Measurements from ENCODE around the gene GRAMD4. TPM values are rescaled to one million over a fixed set of nuclear protein-coding genes. Genes with fewer than 3 reads are reported as not detected.
A peak's percentile ranks its signal among the peaks of the same experiment; 100 is the strongest.

The GRAMD4 gene
- total RNA-seq: 71.4 TPM
- long read RNA-seq, full-length matches to known transcripts: 3 of 129 reads
- long read RNA-seq, partial matches to known transcripts: 45 of 129 reads
- long read RNA-seq, other reads (novel, unspliced or antisense): 81 of 129 reads

DNA sequence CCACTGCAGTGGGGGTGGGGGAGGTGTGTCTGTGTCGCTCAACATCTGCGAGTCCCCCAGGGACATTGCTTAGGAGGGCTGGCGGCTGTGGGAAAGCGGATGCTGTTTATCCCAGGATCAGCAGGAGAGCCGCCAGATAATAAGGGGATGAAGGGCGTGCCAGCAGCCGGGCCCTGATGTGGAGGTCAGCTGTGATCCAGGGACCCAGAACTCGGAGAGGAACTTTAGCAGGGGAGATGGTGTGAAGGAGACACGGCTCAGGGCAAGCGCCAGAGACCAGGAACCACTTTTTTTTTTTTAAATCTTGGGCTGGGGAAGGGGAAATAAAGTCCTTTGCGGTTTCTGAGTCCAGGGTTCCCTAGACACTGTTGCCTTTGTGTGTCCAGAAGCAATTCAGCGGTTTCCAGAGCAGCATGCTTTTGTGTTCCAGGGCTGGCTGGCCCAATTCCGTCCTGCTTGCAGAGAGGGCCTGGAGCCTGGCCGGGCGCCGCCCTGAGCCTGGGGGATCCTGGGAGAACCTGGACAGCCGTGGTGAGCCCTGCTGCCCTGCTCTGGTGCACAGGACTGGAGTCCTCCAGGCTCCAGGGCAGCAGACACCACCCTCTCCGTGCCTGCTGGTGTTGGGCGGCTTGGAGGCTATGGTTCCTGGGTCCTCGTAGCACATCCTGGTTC lies at the start of gene GRAMD4:
GRAMD4 (plus strand) TSS at position 557 of the 672 bp plus-strand sequence. CDS start 6,414 bp downstream, outside the sequence.
- ATAC-seq (peak; percentile 32), DNase-seq (no peak)
- no peak within 1 kb of the TSS for H3K4me3 ChIP-seq
- H3K9me3 ChIP-seq: no peaks in the 10 kb centered on the region
- H3K27me3 ChIP-seq: no peaks in the 10 kb centered on the region
- H3K27ac ChIP-seq: no peak within 1 kb of the TSS
- intact Hi-C loops (cut with DNase I): no loop called here
- no peaks in the 10 kb centered on the region for H3K36me3 ChIP-seq
- H3K4me1 ChIP-seq: peaks cover 14% of the 10 kb centered on the region
- TF ChIP-seq, protein P1, sequence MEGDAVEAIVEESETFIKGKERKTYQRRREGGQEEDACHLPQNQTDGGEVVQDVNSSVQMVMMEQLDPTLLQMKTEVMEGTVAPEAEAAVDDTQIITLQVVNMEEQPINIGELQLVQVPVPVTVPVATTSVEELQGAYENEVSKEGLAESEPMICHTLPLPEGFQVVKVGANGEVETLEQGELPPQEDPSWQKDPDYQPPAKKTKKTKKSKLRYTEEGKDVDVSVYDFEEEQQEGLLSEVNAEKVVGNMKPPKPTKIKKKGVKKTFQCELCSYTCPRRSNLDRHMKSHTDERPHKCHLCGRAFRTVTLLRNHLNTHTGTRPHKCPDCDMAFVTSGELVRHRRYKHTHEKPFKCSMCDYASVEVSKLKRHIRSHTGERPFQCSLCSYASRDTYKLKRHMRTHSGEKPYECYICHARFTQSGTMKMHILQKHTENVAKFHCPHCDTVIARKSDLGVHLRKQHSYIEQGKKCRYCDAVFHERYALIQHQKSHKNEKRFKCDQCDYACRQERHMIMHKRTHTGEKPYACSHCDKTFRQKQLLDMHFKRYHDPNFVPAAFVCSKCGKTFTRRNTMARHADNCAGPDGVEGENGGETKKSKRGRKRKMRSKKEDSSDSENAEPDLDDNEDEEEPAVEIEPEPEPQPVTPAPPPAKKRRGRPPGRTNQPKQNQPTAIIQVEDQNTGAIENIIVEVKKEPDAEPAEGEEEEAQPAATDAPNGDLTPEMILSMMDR (IDR thresholded peaks at IDR 0.05): no peak

DNA sequence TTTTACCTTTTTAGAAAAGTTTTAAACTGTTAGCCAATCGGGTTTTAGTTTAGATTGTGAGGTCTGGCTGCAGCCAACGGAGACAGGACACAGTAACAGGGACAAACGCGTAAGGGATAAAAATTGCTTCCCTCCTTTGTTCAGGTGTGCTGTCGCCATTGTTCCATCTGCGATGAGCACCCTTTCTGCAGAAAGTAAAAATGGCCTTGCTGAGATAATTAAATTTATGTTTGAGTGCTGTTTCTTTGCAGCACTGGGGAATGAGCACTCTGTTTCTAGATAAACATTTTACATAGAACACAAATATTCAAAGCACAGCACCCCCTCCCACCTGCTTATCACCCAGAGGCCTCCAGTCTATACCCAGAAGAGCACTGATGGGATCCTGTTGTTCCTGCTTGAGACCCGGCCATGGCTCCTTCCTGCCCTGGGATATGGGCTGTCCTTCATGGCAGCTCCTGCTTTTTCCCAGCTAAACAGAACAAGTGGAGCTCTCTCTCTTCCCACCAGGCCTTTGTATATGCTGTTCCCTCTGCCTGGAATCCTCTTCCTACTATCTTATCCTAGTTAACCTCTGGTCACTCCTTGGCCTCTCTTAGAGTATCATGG lies 48.4 kb upstream of the GRAMD4 start:
- peaks cover 11% of the 10 kb centered on the region for H3K9me3 ChIP-seq
- peaks cover 15% of the 10 kb centered on the region for H3K4me1 ChIP-seq
- intact Hi-C loops (cut with DNase I): no loop called here
- DNase-seq: no peak
- H3K27me3 ChIP-seq: no peaks in the 10 kb centered on the region
- TF ChIP-seq, protein P1 (IDR thresholded peaks at IDR 0.05): no peak
- ATAC-seq: no peak
- no peaks in the 10 kb centered on the region for H3K36me3 ChIP-seq
- no peak overlapping the region for H3K27ac ChIP-seq
- no peak overlapping the region for H3K4me3 ChIP-seq

DNA sequence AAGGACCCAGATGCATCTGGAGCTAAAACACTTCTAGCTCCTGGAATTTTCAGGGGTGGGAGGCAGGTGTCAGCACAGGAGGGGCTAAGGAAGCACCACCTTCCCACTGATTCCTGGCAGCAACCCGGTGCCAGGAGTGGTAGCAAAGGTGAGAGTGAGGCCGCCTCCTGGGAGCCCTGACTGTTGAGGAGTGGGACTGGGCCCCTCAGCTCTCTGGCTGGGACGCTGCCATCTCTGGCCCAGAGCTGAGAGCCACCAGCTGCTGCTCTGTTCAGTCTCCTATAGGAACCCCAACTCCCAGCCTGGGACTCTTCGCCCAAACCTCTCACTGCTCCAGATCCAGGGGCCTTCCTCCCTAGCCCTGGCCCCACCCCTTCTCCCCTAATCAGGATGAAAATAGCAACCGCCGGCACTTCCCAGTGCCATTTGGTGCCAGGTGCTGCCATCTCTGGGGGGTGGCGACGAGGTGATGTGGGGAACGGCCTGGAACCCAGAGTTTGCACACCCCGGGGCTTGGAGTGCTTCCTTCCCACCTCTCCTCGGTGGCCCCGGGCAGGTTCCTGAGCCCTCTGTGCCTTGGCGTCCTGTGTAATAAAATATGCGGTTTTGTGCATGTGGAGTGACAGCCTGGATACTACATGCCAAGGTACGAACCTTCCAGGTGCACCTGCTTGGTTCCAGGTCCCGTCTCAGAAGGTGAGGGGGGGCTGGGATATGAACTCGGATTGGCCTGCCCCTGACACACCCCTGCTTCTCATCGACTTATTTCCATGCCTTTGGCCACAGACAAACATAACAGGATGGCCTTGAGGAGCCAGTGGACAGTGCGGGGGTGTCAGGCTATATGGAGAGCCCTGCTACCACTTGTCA lies 47.0 kb upstream of the GRAMD4 start:
- ATAC-seq (no peak), DNase-seq (no peak)
- no peak overlapping the region for H3K4me3 ChIP-seq
- intact Hi-C loops (cut with DNase I): no loop called here
- TF ChIP-seq, protein P1 (IDR thresholded peaks at IDR 0.05): no peak
- no peak overlapping the region for H3K27ac ChIP-seq
- no peaks in the 10 kb centered on the region for H3K36me3 ChIP-seq
- peaks cover 11% of the 10 kb centered on the region for H3K9me3 ChIP-seq
- no peaks in the 10 kb centered on the region for H3K27me3 ChIP-seq
- peaks cover 20% of the 10 kb centered on the region for H3K4me1 ChIP-seq

GRCh38 chr22:46573781-46574437 lies 46.3 kb upstream of the GRAMD4 start:
- Histone ChIP-seq H3K9me3 (peaks cover 11% of the 10 kb centered on the region), H3K4me1 (peaks cover 27% of the 10 kb centered on the region), H3K27ac (no peak overlapping the region), H3K27me3 (no peaks in the 10 kb centered on the region), H3K36me3 (no peaks in the 10 kb centered on the region), H3K4me3 (no peak overlapping the region)
- intact Hi-C loops (cut with DNase I): no loop called here
- ATAC-seq: peak; percentile 1
- peak; percentile 62 for DNase-seq
- TF ChIP-seq, protein P1 (IDR thresholded peaks at IDR 0.05): no peak

DNA sequence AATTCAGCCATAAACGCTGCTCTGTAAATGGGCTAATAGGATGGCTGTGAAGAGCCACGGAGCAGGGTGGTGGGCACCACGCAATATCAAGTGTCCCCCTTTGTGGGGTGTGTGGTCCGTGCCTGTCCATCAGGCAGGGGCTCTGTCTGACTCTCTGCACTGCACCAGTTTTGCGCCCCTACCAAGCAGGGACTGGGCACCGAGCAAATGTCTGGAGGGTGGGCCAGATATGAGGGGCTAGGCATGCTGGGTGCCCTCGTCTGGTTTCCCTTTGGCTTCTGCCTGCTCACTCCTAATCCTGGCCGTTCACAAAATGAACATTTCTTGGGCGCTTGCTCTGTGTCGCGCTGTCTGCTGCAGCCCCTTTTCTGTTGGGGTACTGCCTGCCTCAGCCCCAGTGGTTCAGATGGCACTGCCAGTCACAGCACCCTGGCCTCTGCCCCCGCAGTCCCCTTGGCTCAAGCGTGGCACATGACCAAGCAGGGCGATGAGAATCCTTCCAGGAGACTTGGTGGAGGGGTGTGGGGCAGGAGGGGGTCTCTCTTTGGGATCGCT lies 45.7 kb upstream of the GRAMD4 start:
- Histone ChIP-seq H3K4me3 (no peak overlapping the region), H3K27ac (no peak overlapping the region), H3K27me3 (no peaks in the 10 kb centered on the region), H3K9me3 (peaks cover 11% of the 10 kb centered on the region), H3K4me1 (peaks cover 34% of the 10 kb centered on the region), H3K36me3 (no peaks in the 10 kb centered on the region)
- DNase-seq (no peak), ATAC-seq (no peak)
- intact Hi-C loops (cut with DNase I): no loop called here
- TF ChIP-seq, protein P1 (IDR thresholded peaks at IDR 0.05): no peak

Data from upper lobe of right lung (tissue), 1 donor.